WI38 (cell line): Measurements from ENCODE around the gene EXOC4.

ENCODE experiments used
- H3K4me3 ChIP-seq: 2 replicates; pipeline ENCODE4 v1.5.1; 2011; ENCODE audit warnings: low read depth, mild to moderate bottlenecking, control low read depth, low read length
- TF ChIP-seq, protein P1 (sequence below): IDR thresholded peaks from 2 replicates; pipeline ENCODE4 v1.5.1; 2012; ENCODE audit warnings: low read depth, mild to moderate bottlenecking, control low read depth, low read length

The EXOC4 gene

DNA sequence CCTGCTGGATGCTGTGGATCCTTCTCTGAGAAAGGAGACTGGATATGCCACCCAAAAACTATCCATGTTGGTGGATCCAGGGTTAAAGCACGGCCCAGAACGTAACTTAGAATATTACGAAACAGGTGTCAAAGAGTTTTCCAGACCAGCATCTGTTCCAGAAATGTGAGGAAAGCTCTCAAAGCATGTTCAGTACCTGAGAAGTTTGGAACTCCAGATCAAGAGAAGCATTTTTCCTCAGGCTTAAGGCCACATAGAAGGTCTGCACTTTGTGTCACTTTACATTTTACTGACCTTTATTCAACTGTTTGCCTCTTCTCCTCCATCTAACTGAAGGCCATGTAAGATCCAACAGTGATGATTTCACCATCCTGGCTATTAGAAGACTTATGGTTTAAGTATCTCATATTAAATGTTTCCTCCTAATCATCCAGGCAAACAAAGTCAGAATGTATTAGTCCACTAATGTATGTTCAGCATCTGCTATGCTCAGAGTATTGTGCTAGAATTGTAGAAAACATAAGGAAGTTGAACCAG lies 533.6 kb downstream of the EXOC4 start:
- H3K4me3 ChIP-seq: no peak overlapping the region
- TF ChIP-seq, protein P1, sequence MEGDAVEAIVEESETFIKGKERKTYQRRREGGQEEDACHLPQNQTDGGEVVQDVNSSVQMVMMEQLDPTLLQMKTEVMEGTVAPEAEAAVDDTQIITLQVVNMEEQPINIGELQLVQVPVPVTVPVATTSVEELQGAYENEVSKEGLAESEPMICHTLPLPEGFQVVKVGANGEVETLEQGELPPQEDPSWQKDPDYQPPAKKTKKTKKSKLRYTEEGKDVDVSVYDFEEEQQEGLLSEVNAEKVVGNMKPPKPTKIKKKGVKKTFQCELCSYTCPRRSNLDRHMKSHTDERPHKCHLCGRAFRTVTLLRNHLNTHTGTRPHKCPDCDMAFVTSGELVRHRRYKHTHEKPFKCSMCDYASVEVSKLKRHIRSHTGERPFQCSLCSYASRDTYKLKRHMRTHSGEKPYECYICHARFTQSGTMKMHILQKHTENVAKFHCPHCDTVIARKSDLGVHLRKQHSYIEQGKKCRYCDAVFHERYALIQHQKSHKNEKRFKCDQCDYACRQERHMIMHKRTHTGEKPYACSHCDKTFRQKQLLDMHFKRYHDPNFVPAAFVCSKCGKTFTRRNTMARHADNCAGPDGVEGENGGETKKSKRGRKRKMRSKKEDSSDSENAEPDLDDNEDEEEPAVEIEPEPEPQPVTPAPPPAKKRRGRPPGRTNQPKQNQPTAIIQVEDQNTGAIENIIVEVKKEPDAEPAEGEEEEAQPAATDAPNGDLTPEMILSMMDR: no peak

DNA sequence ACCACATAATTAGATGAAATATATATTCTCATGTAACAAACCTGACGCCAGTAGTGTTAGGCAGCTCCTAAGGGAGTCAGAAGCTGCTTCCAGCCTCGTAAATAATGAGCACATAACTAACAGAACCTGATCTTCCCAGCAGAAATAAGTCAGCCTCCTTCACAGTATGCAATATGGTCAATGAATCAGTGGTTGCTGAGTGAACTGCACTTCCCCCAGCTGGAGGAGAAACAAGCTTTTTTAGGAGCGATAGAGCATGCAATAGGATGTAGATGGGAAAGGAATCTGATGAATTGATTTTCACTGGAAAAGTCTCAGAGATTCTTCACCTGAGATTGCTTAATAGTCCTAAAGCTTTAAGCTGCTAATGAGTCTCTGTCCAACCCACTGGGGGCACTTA lies 537.1 kb downstream of the EXOC4 start:
- TF ChIP-seq, protein P1: no peak
- H3K4me3 ChIP-seq: no peak overlapping the region

DNA sequence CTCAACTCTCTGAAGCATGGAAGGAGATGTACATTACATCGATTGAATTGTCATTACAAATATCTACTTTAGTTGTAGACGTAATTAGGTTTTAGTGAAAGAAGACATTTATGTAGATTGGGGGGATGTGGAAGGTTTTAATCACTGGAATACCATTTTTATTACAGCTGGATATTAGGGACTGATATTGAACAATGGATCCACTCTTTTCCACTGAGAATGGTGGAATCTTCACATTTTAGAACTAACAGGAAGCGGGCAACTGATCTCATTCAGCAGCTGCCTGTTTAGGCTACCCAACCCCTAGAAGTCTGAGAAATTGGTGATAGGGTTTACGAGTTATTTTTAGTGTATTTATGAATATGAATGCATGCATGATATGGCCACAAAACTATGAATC lies 538.0 kb downstream of the EXOC4 start:
- no peak overlapping the region for H3K4me3 ChIP-seq
- TF ChIP-seq, protein P1: no peak

DNA sequence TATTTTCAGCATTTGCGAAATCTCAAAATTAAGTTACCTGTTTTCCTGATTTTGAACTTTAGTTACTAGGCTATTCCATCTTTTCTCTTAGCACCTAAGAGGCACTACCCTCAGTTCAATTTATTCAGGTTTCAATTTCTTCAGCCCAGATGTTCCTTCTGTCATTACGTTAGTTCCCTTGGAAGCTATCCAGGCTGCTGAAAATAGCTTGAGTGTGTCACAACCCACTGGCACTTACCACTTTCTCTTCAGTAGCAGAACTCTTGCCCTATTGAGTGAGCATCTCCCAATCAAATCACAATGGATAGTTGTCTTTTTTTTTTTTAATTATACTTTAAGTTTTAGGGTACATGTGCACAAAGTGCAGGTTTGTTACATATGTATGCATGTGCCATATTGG lies 541.6 kb downstream of the EXOC4 start:
- no peak overlapping the region for H3K4me3 ChIP-seq
- TF ChIP-seq, protein P1: no peak

DNA sequence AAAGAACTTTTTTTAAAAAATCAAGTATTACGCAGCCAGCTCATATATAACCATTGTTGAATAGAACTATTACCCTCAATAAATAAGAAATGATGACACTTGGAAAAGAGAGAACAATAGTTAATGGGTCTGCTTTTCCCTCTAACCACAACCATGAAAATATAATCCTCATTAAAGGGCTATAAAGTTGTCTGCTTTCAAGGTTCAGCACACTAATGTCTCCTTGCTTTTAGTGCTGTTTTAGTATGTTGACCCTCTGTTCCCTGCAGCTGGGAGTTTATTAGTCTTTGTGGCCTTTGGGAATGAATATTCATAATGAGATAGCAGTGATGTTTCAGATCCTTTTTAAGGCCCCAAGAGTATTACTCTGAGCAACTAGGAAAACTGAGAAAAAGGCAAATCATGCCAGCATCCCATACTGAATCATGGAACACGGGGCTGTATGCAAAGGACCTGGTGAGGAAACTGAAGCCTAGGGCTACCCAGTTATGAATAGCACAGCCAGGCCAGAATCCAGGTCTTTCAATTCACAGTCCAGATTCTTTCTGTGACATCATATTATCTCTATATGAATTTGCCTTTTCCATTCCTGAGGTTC lies 542.3 kb downstream of the EXOC4 start:
- no peak overlapping the region for H3K4me3 ChIP-seq
- TF ChIP-seq, protein P1: no peak

DNA sequence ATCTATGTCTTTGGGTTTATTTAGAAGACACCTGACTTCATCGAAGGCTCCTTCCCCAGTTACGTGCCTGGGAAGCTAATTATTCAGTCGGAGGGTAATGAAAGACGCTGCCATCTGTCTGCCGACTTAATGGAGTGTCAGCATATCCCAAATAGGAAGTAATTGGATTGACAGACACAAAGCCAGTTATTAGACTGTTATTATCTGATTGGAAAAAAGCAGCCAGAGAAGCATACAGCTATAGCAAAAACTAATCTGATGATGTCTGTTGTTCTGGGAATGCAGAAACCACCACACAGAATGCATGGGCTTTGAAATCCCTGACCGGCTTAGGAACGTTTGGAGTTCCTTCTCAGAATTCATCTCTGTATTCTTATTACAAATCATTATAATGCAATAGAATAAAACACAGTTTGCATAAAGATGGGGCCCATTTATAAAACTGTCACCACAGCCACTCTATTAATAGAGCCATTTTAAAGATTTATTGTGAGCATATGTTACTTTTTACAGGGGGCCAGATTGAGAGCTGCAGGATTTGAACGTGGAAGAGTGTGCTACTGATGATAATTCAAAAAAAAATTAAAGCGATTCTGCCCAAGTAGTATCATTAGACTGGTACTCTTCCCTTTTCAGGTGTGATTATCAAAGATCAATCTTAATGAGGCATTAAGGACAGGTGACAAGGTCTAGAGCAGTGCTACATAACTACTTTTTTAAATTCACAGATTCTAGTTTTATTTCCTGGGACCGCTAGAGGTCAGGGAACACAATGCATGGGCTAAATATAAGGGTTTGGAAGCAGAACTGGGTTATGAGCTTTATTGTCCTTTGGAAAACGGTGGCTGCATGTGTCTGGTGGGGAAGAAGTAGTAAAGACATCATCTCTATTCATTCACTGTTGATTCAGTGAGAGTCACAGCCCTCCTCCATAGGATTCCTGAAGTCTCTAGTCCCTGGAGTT lies 544.2 kb downstream of the EXOC4 start:
- no peak overlapping the region for H3K4me3 ChIP-seq
- TF ChIP-seq, protein P1: no peak
